SU-DHL-6 (cell line): ENCODE results near the gene GRIA3.

ENCODE experiments used
- H2AFZ ChIP-seq: fragments of 200-600 bp; sonication (generic); 2 replicates; pipeline ENCODE4 v1.6.1; 2014; ENCODE audit warnings: low read depth, mild to moderate bottlenecking, moderate library complexity, mixed read lengths, antibody characterized with exemption, low read length; ENCODE audit not compliant: severe bottlenecking
- H3F3A ChIP-seq: fragments of 200-600 bp; shearing (Covaris generic); 2 replicates; pipeline ENCODE4 v1.6.0; 2016; ENCODE audit warnings: antibody characterized with exemption, mild to moderate bottlenecking; ENCODE audit not compliant: insufficient read depth
- H3K27ac ChIP-seq: fragments of 200-600 bp; sonication (generic); 2 replicates; pipeline ENCODE4 v1.5.1; 2016; ENCODE audit warnings: low read depth, mild to moderate bottlenecking, low read length, moderate library complexity, mixed read lengths
- H3K27me3 ChIP-seq: fragments of 200-600 bp; sonication (generic), shearing (Covaris generic); 2 replicates; pipeline ENCODE4 v1.6.0; 2014; ENCODE audit warnings: mild to moderate bottlenecking, low read length
- H3K36me3 ChIP-seq: fragments of 200-600 bp; sonication (generic); 2 replicates; pipeline ENCODE4 v1.6.1; 2014; ENCODE audit warnings: mild to moderate bottlenecking, low read length, mixed read lengths
- H3K4me2 ChIP-seq: fragments of 300-600, 200-600 bp; shearing (Covaris generic), sonication (generic); 2 replicates; pipeline ENCODE4 v1.6.0; 2014; ENCODE audit warnings: low read length, low read depth, mild to moderate bottlenecking; ENCODE audit not compliant: poor library complexity, severe bottlenecking
- H3K4me3 ChIP-seq: fragments of 200-600 bp; sonication (generic); 2 replicates; pipeline ENCODE4 v1.5.1; 2014; ENCODE audit warnings: antibody characterized with exemption, low read length, mild to moderate bottlenecking, mixed read lengths; ENCODE audit not compliant: insufficient read depth, poor library complexity, severe bottlenecking
- H3K79me2 ChIP-seq: fragments of 200-600 bp; sonication (generic); 2 replicates; pipeline ENCODE4 v1.6.1; 2014; ENCODE audit warnings: mild to moderate bottlenecking, low read length, moderate library complexity; ENCODE audit not compliant: insufficient read depth
- H3K9ac ChIP-seq: fragments of 200-600 bp; sonication (generic); 2 replicates; pipeline ENCODE4 v1.7.0; 2014; ENCODE audit warnings: mild to moderate bottlenecking, low read length
- H3K9me2 ChIP-seq: fragments of 200-600 bp; sonication (generic); replicated peaks from 2 replicates; pipeline ENCODE4 v1.6.1; 2014; ENCODE audit warnings: low read length; ENCODE audit not compliant: insufficient read depth
- H3K9me3 ChIP-seq: fragments of 200-600 bp; sonication (generic); 2 replicates; pipeline ENCODE4 v1.6.1; 2014; ENCODE audit warnings: low read length, mixed read lengths; ENCODE audit not compliant: insufficient read depth
- H4K20me1 ChIP-seq: fragments of 200-600 bp; sonication (generic); 2 replicates; pipeline ENCODE4 v1.6.1; 2014; ENCODE audit warnings: low read depth, mild to moderate bottlenecking, antibody characterized with exemption, low read length, moderate library complexity, mixed read lengths
- CTCF ChIP-seq: fragments of 200-600 bp; sonication (generic); IDR thresholded peaks from one replicate; pipeline ENCODE4 v1.5.1; 2017; ENCODE audit warnings: antibody characterized with exemption, mild to moderate bottlenecking, low read length, moderate library complexity; ENCODE audit not compliant: insufficient read depth, poor library complexity, severe bottlenecking
- EZH2phosphoT487 ChIP-seq: fragments of 200-600 bp; sonication (generic), shearing (Covaris generic); conservative IDR thresholded peaks from 2 replicates; pipeline ENCODE4 v1.6.1; 2018; ENCODE audit warnings: mild to moderate bottlenecking, antibody characterized with exemption, low read length, moderate library complexity, mixed read lengths

GRIA3 gene

GRCh38 chrX:123159403-123159802 lies 24.7 kb upstream of the GRIA3 start:
- Histone ChIP-seq H3K4me2 (no peak overlapping the region), H3K36me3 (no peaks in the 10 kb centered on the region), H2AFZ (no peak overlapping the region), H3K4me3 (no peak overlapping the region), H3K79me2 (no peaks in the 10 kb centered on the region), H3K27ac (no peak overlapping the region), H4K20me1 (no peaks in the 10 kb centered on the region), H3F3A (no peaks in the 10 kb centered on the region), H3K27me3 (no peaks in the 10 kb centered on the region), H3K9ac (no peak overlapping the region), H3K9me3 (no peaks in the 10 kb centered on the region), H3K9me2 (no peaks in the 10 kb centered on the region)
- TF ChIP-seq CTCF (no peak), EZH2phosphoT487 (no peak)

GRCh38 chrX:123167621-123168020 lies 16.5 kb upstream of the GRIA3 start:
- Histone ChIP-seq H3K9me3 (no peaks in the 10 kb centered on the region), H3K27me3 (no peaks in the 10 kb centered on the region), H3K36me3 (no peaks in the 10 kb centered on the region), H3F3A (no peaks in the 10 kb centered on the region), H3K4me2 (no peak overlapping the region), H2AFZ (no peak overlapping the region), H3K9me2 (no peaks in the 10 kb centered on the region), H4K20me1 (no peaks in the 10 kb centered on the region), H3K27ac (no peak overlapping the region), H3K4me3 (no peak overlapping the region), H3K79me2 (no peaks in the 10 kb centered on the region), H3K9ac (no peak overlapping the region)
- TF ChIP-seq CTCF: no peak
- TF ChIP-seq EZH2phosphoT487: no peak

- Histone ChIP-seq H3K9ac (no peak overlapping the region), H3K4me2 (no peak overlapping the region), H3K9me2 (no peaks in the 10 kb centered on the region), H3K9me3 (no peaks in the 10 kb centered on the region), H3K27me3 (no peaks in the 10 kb centered on the region), H3K4me3 (no peak overlapping the region), H3K36me3 (no peaks in the 10 kb centered on the region), H3K27ac (no peak overlapping the region), H3K79me2 (no peaks in the 10 kb centered on the region), H4K20me1 (no peaks in the 10 kb centered on the region), H2AFZ (no peak overlapping the region), H3F3A (no peaks in the 10 kb centered on the region)
- TF ChIP-seq EZH2phosphoT487 (no peak), CTCF (no peak)
These were observed 14.7 kb upstream of the GRIA3 start for GRCh38 chrX:123169247-123169901.
